ENCODE measurements around the gene ARPC2. TPM values are rescaled to one million over a fixed set of nuclear protein-coding genes. Genes with fewer than 3 reads are reported as not detected.

The ARPC2 gene
- total and polyA plus RNA-seq, 10 of the 15 experiments (the other 5 are each of a cell fraction or from before 2014, with no cell fraction given): 440 to 980 (median 709) TPM

GRCh38 chr2:218218268-218219185, 1.5 kb downstream of the ARPC2 start:
- Histone ChIP-seq H2AFZ (ENCODE audit: control insufficient read depth, low read depth, low read length) (no peak overlapping the region), H3K36me3 (ENCODE audit: control insufficient read depth in 2 of 2, insufficient read depth in 2 of 2, low read length in 1 of 2) (peaks cover 0 to 15% of the 10 kb centered on the region in 2 experiments; a peak in 2 of 4 replicates), H3K4me1 (ENCODE audit: control insufficient read depth, insufficient read depth, low read length) (peaks cover 25% of the 10 kb centered on the region), H3K9me3 (replicated peaks; ENCODE audit: control insufficient read depth, insufficient read depth, low read length) (no peaks in the 10 kb centered on the region), H3K4me3 (peak overlapping the region; percentile 93), H3K4me2 (ENCODE audit: control insufficient read depth, insufficient read depth) (peak overlapping the region; percentile 94), H3K27me3 (replicated peaks in 1 of 2; ENCODE audit: control insufficient read depth in 2 of 2, insufficient read depth in 2 of 2, low read length in 1 of 2) (no peaks in the 10 kb centered on the region), H3K9ac (ENCODE audit: control insufficient read depth, insufficient read depth, low read length) (peak overlapping the region; percentile 99), H3K79me2 (ENCODE audit: control insufficient read depth, insufficient read depth, low read length) (peaks cover 74% of the 10 kb centered on the region), H3K27ac (ENCODE audit: control insufficient read depth, insufficient read depth) (peak overlapping the region; percentile 99), H4K20me1 (ENCODE audit: control insufficient read depth, insufficient read depth) (peaks cover 9% of the 10 kb centered on the region)
- POLR2A ChIA-PET: interaction anchor here (0.6 to 8.8 kb wide), 7 partner anchors 11 to 489 kb away, joined by 3 to 98 read pairs (median 5); partner anchors contain the start of genes AAMP and PNKD
- in situ Hi-C loops (cut with MboI): no loop called here
- ATAC-seq (peak; percentile 47), FAIRE-seq (no peak), DNase-seq (ENCODE audit: low read depth, low spot score) (peak; percentile 53)
- intact Hi-C loops (cut with micrococcal nuclease; ENCODE audit: unreplicated experiment): loop anchor here (1.0 to 5.0 kb wide), 2 partner anchors 11 to 179 kb away; partner anchors contain the start of gene CTDSP1
- 0% methylated on average over 4 of the region's 4 CpGs for WGBS (ENCODE audit: insufficient coverage, insufficient replicate concordance, low lambda C conversion rate, missing lambda C conversion rate)
- BruUV-seq (replicated peaks): no TSS peak
- RAD21 ChIA-PET (ENCODE audit: unreplicated experiment): interaction anchor here (1.4 to 6.7 kb wide), 3 partner anchors 11 to 72 kb away, joined by 3 to 84 read pairs (median 7); no protein-coding TSS in a partner anchor
- SMC1A ChIA-PET (ENCODE audit: uncharacterized antibody, unreplicated experiment): interaction anchor here (0.6 to 4.6 kb wide), 7 partner anchors 9 to 137 kb away, joined by 3 to 73 read pairs (median 4); no protein-coding TSS in a partner anchor
- CTCF ChIA-PET: interaction anchor here (0.7 to 5.7 kb wide), 5 partner anchors 9 to 140 kb away, joined by 3 to 58 read pairs (median 4); no protein-coding TSS in a partner anchor
- TF ChIP-seq NFXL1 (IDR thresholded peaks at IDR 0.05; ENCODE audit: borderline replicate concordance) (no peak), SPI1 (IDR thresholded peaks at IDR 0.05; ENCODE audit: borderline replicate concordance, insufficient read depth, low read depth, low read length) (no peak), GATAD2B (conservative IDR thresholded peaks at IDR 0.05; ENCODE audit: low read depth) (no peak), SMARCA5 (IDR thresholded peaks at IDR 0.05) (no peak), RUNX3 (IDR thresholded peaks at IDR 0.05; ENCODE audit: low read length) (peak; percentile 58; the same call in 1 of the 2 replicates), HSF1 (IDR thresholded peaks at IDR 0.05; ENCODE audit: low read depth, low read length) (no peak), EGR1 (IDR thresholded peaks at IDR 0.05; ENCODE audit: borderline replicate concordance in 1 of 2, low read depth in 2 of 2, low read length in 2 of 2) (no peak), EED (IDR thresholded peaks at IDR 0.05; ENCODE audit: low read depth) (no peak), JUNB (IDR thresholded peaks at IDR 0.05) (no peak; the same call in 1 of the 2 replicates), EP300 (IDR thresholded peaks at IDR 0.05; ENCODE audit: borderline replicate concordance in 1 of 2, control insufficient read depth in 1 of 2, low read depth in 2 of 2, low read length in 2 of 2) (no peak), CREB1 (IDR thresholded peaks at IDR 0.05; ENCODE audit: low read depth) (no peak), BRCA1 (IDR thresholded peaks at IDR 0.05; ENCODE audit: low read depth, low read length) (no peak), ZNF217 (IDR thresholded peaks at IDR 0.05) (0 out of 2 replicates have a peak, but pooled peaks have one; percentile 23), SIN3A (IDR thresholded peaks at IDR 0.05; ENCODE audit: low read depth, low read length) (no peak)
- TF ChIP-seq, protein P1, sequence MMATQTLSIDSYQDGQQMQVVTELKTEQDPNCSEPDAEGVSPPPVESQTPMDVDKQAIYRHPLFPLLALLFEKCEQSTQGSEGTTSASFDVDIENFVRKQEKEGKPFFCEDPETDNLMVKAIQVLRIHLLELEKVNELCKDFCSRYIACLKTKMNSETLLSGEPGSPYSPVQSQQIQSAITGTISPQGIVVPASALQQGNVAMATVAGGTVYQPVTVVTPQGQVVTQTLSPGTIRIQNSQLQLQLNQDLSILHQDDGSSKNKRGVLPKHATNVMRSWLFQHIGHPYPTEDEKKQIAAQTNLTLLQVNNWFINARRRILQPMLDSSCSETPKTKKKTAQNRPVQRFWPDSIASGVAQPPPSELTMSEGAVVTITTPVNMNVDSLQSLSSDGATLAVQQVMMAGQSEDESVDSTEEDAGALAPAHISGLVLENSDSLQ (IDR thresholded peaks at IDR 0.05): no peak
- TF ChIP-seq, protein P2, sequence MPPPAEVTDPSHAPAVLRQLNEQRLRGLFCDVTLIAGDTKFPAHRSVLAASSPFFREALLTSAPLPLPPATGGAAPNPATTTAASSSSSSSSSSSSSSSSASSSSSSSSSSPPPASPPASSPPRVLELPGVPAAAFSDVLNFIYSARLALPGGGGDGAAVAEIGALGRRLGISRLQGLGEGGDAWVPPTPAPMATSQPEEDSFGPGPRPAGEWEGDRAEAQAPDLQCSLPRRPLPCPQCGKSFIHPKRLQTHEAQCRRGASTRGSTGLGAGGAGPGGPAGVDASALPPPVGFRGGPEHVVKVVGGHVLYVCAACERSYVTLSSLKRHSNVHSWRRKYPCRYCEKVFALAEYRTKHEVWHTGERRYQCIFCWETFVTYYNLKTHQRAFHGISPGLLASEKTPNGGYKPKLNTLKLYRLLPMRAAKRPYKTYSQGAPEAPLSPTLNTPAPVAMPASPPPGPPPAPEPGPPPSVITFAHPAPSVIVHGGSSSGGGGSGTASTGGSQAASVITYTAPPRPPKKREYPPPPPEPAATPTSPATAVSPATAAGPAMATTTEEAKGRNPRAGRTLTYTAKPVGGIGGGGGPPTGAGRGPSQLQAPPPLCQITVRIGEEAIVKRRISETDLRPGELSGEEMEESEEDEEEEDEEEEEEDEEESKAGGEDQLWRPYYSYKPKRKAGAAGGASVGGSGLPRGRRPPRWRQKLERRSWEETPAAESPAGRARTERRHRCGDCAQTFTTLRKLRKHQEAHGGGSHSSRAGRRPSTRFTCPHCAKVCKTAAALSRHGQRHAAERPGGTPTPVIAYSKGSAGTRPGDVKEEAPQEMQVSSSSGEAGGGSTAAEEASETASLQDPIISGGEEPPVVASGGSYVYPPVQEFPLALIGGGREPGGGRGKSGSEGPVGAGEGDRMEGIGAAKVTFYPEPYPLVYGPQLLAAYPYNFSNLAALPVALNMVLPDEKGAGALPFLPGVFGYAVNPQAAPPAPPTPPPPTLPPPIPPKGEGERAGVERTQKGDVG (CRISPR knock-in tag; IDR thresholded peaks at IDR 0.05): no peak

All from GM12878 (cell line).